DMS153 treated with DMSO at 0.1 percent for 48 hours (cell line): ENCODE measurements around the gene TERB1.
A peak's percentile ranks its signal among the peaks of the same experiment; 100 is the strongest.
"Not testable (repeated sequence)": the region's sequence is repeated elsewhere in the genome, so short reads cannot be mapped to it uniquely, and the experiment has no call there.

Experiments used
- DNase-seq: peaks from one replicate; lab custom pipeline; 2025; ENCODE audit not compliant: unreplicated experiment; lab: John Stamatoyannopoulos, UW

The TERB1 gene

GRCh38 chr16:66824006-66824405, 22.6 kb upstream of the TERB1 start:
- DNase-seq, result no peak

GRCh38 chr16:66814734-66815133, 13.3 kb upstream of the TERB1 start:
- no peak for DNase-seq

GRCh38 chr16:66811043-66811442, 9.7 kb upstream of the TERB1 start:
- DNase-seq, result no peak

GRCh38 chr16:66810391-66810790, 9.0 kb upstream of the TERB1 start:
- DNase-seq, result no peak

GRCh38 chr16:66809765-66810164, 8.4 kb upstream of the TERB1 start:
- DNase-seq, result no peak

GRCh38 chr16:66802159-66802558, 775 bp upstream of the TERB1 start:
- no peak for DNase-seq

- DNase-seq, result no peak
Measured at GRCh38 chr16:66800856-66801255, 528 bp downstream of the TERB1 start.

- DNase-seq, result no peak
Measured at GRCh38 chr16:66798161-66798560, 3.2 kb downstream of the TERB1 start.

GRCh38 chr16:66793984-66794383, 7.4 kb downstream of the TERB1 start:
- DNase-seq, result not testable (repeated sequence)

GRCh38 chr16:66790130-66790733, 11.2 kb downstream of the TERB1 start:
- no peak for DNase-seq

- no peak for DNase-seq
Measured at GRCh38 chr16:66787427-66787826, 14.0 kb downstream of the TERB1 start.

- no peak for DNase-seq
Measured at GRCh38 chr16:66786551-66786950, 14.8 kb downstream of the TERB1 start.

GRCh38 chr16:66776457-66776856, 24.9 kb downstream of the TERB1 start:
- DNase-seq, result no peak

GRCh38 chr16:66774981-66775380, 26.4 kb downstream of the TERB1 start:
- DNase-seq, result no peak

- DNase-seq, result no peak
Measured at GRCh38 chr16:66758086-66758485, 43.3 kb downstream of the TERB1 start.

- no peak for DNase-seq
Measured at GRCh38 chr16:66754819-66755218, 46.6 kb downstream of the TERB1 start.

GRCh38 chr16:66754211-66754610, 47.2 kb downstream of the TERB1 start:
- no peak for DNase-seq

GRCh38 chr16:66752958-66753357, 48.4 kb downstream of the TERB1 start:
- no peak for DNase-seq

- DNase-seq, result no peak
Measured at GRCh38 chr16:66752379-66752778, 49.0 kb downstream of the TERB1 start.

GRCh38 chr16:66751992-66752322, 49.4 kb downstream of the TERB1 start:
- no peak for DNase-seq

GRCh38 chr16:66751303-66751991, 49.9 kb downstream of the TERB1 start, which contains the start of gene DYNC1LI2:
TSS of gene DYNC1LI2 (minus strand) at chr16:66751609. CDS start at chr16:66751591, 18 bp downstream.
- DNase-seq, result peak; percentile 62

GRCh38 chr16:66751053-66751302, 50.4 kb downstream of the TERB1 start:
- DNase-seq, result no peak
